WI38 (cell line): ENCODE measurements around the gene PARD3.

Experiments used
- H3K4me3 ChIP-seq: 2 replicates; pipeline ENCODE4 v1.5.1; 2011; ENCODE audit warnings: low read depth, mild to moderate bottlenecking, control low read depth, low read length
- TF ChIP-seq, protein P1 (sequence below): IDR thresholded peaks from 2 replicates; pipeline ENCODE4 v1.5.1; 2012; ENCODE audit warnings: low read depth, mild to moderate bottlenecking, control low read depth, low read length

PARD3 gene

GRCh38 chr10:34438741-34439140 lies 376.4 kb downstream of the PARD3 start:
- TF ChIP-seq, protein P1, sequence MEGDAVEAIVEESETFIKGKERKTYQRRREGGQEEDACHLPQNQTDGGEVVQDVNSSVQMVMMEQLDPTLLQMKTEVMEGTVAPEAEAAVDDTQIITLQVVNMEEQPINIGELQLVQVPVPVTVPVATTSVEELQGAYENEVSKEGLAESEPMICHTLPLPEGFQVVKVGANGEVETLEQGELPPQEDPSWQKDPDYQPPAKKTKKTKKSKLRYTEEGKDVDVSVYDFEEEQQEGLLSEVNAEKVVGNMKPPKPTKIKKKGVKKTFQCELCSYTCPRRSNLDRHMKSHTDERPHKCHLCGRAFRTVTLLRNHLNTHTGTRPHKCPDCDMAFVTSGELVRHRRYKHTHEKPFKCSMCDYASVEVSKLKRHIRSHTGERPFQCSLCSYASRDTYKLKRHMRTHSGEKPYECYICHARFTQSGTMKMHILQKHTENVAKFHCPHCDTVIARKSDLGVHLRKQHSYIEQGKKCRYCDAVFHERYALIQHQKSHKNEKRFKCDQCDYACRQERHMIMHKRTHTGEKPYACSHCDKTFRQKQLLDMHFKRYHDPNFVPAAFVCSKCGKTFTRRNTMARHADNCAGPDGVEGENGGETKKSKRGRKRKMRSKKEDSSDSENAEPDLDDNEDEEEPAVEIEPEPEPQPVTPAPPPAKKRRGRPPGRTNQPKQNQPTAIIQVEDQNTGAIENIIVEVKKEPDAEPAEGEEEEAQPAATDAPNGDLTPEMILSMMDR, result no peak
- H3K4me3 ChIP-seq, result no peak overlapping the region

GRCh38 chr10:34437906-34438305 lies 377.2 kb downstream of the PARD3 start:
- TF ChIP-seq, protein P1, result no peak
- no peak overlapping the region for H3K4me3 ChIP-seq

DNA sequence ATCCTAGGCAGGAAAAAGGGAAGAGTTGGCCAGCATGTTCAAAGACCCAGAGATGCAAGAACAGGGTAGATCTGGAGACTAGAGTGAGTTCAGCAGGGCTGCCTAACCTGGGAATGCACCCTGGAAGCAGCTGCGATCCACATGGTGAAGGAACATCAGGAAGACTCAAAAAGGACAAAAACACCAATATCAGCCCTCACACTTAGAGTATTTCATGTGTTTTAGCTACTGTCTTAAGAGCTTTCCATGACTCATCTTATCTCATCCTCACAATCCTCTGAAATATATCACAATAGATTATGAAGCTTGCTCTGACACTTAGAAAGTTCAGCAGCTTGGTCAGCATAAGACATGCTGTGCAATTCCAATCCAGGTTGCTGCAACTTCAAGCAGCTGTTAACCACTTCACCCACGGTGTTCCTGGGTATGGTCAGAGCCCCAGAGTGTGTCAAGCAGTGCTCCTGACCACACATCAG lies 380.9 kb downstream of the PARD3 start:
- TF ChIP-seq, protein P1, result no peak
- H3K4me3 ChIP-seq, result no peak overlapping the region

DNA sequence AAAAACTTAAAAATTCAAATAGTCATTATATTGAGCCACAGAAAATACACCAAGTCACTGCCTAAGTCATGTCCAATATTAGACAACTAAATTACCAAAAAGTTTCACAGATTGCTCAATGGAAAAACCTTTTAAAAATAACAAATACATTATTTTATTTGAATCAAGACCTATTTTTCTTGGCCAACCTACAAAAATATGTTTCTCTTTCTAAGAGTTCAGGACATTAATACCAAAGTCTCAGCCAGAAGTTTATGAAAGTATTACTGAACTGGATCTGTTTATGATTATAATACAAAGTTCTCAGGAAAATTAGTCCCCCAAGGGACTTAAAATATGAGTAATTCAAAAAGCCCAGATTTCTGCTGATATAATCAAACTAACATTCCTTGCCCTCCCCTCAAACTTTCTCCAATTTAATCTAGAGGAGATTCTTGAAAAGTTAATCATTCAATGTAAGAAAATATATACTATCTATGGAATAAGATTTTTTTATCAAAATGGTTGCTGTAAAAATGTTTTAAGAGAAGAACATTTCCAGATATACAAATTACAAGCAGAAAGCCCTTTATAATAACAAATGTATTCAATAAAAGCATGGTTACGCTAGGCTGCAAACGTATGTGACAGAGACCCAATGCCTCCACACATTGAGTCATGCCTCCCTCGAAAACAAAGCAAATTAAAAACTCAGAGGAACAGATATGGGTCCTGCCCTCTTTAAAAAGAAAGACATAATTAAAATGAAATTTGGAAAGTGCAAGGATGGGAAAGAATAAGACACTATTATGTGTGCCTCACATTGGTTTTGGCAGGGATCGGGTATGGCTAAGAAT lies 381.6 kb downstream of the PARD3 start:
- TF ChIP-seq, protein P1, result no peak

DNA sequence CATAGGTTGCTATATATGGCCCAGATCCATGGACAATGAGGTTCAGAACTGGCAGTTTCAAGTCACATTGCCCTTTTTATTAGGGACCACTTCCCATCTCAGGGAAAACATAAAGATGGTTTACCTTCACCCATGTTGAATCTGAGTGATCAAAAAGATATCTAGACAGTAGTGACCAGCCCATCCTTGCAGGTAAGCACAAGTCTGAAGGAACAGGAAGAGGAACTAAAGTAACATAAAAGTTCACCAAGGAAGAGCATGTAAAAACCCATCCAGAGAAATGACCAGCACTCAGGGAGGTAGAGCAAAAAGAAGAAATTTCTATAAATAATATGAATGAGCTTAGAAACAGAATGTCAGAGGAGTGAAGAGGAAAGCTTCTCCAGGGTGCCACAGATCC lies 382.5 kb downstream of the PARD3 start:
- no peak overlapping the region for H3K4me3 ChIP-seq
- TF ChIP-seq, protein P1, result no peak

More for the DNA sequence above, 381.6 kb downstream of the PARD3 start:
- no peak overlapping the region for H3K4me3 ChIP-seq

DNA sequence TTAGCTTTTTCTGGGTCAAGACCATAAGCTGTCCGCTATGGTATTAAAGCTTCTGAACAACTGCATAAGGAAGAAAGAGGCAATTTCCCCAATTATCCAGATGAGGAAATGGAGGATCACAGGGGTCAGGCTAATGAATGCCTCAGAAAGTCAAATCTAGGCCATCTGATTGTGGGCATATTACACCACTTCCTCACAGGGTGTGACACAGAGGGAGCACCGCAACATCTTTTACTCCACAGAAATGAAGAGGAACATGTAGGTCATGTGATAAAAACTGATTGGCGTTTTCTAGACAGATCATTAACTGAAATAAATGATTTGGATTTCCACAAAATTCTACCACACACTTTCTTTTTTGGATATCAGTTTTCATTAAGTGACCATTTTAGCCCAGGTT lies 384.4 kb downstream of the PARD3 start:
- TF ChIP-seq, protein P1, result no peak
- H3K4me3 ChIP-seq, result no peak overlapping the region

DNA sequence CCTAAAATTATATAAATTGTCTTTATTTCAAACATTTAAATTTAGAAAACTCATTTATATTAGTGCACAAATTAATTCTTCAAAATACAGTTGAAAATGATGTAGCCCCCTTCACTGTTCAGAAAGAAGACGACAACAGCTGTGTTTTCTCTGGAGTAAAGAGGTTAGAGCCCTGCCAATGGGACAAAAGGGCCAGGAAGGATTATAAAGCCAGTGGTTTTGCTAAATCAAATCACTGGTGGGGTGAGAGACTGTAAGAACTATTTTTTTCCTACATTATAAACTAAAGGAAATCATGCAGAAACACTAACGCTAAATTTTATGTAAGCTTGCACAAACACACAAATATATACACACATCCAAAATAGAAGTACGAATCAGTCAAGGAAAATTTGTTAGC lies 386.6 kb downstream of the PARD3 start:
- no peak overlapping the region for H3K4me3 ChIP-seq
- TF ChIP-seq, protein P1, result no peak
